Measurements from ENCODE around the gene TMEM181.
"Not testable (repeated sequence)": the region's sequence is repeated elsewhere in the genome, so short reads cannot be mapped to it uniquely, and the experiment has no call there.

The TMEM181 gene

DNA sequence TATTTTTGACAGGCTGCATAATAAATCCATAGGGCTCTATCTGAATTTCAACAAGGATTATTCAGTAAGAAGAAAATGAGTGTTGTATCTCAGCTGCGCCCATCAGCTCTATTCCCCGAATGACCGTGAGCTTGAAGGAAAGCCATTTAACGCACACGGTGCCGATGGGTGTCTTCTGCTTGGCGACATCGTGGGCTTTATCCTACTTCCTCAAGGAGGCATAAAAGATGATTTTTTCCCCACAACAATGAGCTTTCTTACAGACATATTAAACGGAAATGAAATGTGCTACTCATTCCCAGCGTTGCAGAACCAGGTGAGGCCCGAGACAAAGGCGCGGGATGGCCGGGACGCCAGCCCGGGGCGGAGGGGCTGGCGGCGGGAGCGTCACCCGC, 83.9 kb downstream of the TMEM181 start:
- no peak for DNase-seq (ENCODE audit: low read depth)

- peak; percentile 88 for DNase-seq (ENCODE audit: low read depth)
Measured at GRCh38 chr6:158644231-158645063, 84.6 kb downstream of the TMEM181 start, which contains the start of gene DYNLT1. DYNLT1 (minus strand) TSS chr6:158644743; CDS start chr6:158644708, 35 bp downstream.

DNA sequence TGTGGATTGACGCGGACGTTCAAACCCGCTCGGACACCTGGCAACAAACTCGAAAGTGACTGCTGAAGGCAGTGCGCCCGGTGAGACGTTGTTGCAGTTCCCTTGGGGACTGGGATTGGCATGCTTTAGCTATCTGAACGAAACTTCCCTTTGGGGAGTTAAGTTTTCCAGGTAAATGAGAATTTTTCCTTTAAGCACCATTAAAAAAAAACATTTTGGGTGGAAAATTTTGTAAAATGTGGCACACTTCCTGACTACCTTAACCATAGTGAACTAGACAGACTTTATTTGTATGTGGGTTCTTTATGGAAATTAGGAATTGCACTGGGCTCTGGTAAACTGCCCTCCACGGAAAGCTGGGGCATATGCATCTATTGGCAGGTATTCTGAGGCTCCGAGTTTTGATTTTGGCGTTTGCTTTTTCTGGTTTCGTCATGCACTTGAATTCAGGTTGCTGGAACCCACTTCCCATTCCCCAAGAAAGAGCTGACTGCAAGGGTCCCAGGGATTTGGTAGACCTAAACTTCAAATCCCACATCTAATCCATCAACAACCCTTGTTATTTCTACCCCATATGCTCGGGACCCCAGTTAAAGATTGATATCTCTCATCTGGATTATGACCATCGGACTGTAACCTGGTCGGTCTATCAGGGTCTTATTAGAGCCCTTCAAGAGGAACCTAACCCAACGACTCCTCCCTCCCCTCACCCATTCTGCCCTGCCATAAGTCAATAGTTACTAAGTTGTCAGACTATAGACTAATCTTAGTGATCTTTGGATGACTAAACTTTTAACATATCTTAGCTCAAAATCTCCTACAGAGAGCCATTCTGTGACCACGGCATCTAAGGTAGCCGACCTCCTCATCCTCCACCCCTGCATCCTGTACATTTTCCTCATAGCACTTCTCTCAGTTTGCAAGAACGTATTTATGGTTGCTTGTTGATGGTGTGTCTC, 85.5 kb downstream of the TMEM181 start:
- DNase-seq (ENCODE audit: low read depth): no peak

GRCh38 chr6:158646023-158646910, 86.4 kb downstream of the TMEM181 start:
- no peak for DNase-seq (ENCODE audit: low read depth)

DNA sequence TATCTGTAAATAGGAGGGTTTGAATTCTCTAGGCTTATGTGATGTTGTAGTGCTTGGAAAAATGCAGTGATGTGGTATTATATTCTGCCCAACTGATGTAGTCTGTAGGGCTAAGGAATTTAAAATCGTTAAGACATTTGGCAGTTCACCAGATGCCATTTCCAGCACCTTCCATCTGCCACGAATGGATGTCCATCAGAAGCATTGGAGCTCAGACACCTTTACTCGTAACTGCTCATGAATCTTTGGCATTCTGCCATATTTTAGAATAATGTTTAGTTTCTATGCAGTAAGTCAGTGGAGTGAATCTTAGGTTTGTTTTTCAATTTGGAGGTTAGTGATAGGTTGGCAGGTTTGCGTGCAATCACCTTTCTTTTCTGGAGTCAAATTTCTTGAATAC, 87.6 kb downstream of the TMEM181 start:
- no peak for DNase-seq (ENCODE audit: low read depth)

DNA sequence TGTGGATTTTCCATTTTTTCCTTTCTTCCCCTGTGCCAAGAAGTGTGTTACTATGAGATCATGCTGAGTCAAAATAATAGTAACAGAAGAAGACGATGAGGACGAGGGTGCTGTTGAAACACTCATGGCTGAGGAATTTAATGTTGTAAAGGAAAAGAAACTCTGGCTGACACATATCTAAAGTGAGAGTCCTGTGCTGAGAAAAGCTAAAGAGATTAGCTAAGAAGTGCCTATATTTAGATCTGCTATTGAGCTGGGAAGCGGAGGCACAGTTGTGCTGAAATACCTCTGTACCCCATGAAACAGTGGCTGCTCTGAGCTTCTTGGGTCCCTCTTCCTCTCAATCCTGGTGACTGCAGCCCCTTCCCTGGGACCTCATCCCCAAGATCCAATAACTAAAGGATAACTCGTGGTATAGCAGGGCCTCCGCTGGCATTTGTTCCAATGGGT, 88.8 kb downstream of the TMEM181 start:
- DNase-seq (ENCODE audit: low read depth): no peak

- DNase-seq (ENCODE audit: low read depth): peak; percentile 60
Measured at GRCh38 chr6:158649289-158650143, 89.6 kb downstream of the TMEM181 start, which contains the start of gene SYTL3. SYTL3 (plus strand) TSS chr6:158650054; CDS start chr6:158663269, 13,215 bp downstream.

DNA sequence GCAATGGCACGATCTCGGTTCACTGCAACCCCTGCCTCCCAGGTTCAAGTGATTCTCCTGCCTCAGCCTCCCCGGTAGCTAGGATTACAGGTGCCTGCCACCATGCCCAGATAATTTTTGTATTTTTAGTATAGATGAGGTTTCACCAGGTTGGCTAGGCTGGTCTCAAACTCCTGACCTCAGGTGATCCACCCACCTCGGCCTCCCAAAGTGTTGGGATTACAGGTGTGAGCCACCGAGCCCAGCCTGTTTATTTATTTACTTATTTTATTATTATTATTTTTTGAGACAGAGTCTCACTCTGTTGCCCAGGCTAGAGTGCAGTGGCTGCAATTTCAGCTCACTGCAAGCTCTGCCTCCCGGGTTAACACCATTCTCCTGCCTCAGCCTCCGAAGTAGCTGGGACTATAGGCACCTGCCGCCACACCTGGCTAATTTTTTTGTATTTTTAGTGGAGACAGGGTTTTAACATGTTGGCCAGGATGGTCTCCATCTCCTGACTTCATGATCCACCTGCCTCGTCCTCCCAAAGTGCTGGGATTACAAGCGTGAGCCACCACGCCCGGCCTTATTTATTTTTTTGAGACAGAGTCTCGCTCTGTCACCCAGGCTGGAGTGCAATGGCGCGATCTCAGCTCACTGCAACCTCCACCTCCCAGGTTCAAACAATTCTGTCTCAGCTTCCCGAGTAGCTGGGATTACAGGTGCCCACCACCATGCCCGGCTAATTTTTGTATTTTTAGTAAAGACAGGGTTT, 92.3 kb downstream of the TMEM181 start:
- DNase-seq (ENCODE audit: low read depth): not testable (repeated sequence)

DNA sequence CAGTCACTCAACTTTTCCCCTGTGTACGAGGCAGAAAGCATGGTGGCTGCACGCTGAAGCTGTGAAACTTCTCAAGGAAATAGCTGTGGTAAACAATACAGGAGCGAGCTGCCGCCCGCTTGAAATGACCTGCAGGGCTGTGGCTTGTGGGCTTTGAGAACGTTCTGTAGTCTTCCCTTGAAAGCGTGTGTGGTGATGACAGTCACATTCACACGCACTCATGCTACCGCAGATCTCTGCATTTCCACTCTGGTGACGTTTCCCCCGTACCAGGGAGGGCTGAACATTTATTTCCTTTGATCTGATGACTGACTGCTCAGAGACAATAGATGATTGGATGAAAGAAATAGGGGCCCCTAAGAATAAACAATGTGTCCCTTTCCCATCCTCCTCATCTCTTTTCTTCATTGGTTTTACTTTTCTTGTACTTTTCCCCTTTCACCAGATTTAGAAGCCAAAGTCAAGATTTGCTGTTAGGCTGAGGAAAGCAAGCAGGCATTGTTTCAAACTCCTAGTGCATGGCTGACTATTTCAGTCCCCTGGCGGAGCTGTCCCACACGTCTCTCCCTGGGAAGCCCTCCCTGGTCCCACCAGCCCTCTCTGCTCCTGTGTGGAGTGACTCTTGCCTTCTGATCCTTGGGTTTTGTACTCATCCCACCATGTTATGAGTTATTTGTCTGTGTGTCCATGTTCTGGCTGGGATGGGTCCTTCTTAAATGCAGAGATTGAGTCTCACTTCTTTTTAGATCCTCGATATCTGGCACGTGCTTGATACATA, 93.9 kb downstream of the TMEM181 start:
- DNase-seq (ENCODE audit: low read depth): peak; percentile 79

DNA sequence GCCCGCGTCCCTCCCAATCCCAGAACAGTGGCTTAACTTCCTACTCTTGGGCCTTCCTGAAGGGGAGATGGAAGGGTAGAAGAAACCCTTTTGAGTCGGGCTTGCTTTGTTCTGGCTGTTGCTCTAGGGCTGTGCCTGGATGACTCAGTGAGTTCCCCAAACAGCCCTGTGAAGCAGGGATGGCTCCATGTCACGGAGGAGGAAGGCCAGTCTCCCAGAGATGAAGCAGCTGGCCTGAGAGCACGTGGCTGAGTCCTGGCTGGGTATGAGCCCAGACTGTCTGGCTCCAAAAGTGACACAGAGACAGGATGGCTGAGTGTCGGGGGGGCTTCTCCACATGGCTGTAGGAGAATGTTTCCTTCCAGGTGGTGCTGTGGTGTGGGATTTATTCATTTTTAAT, 94.6 kb downstream of the TMEM181 start:
- DNase-seq (ENCODE audit: low read depth): no peak

- DNase-seq (ENCODE audit: low read depth): no peak
Measured at GRCh38 chr6:158654960-158655489, 95.1 kb downstream of the TMEM181 start.

DNA sequence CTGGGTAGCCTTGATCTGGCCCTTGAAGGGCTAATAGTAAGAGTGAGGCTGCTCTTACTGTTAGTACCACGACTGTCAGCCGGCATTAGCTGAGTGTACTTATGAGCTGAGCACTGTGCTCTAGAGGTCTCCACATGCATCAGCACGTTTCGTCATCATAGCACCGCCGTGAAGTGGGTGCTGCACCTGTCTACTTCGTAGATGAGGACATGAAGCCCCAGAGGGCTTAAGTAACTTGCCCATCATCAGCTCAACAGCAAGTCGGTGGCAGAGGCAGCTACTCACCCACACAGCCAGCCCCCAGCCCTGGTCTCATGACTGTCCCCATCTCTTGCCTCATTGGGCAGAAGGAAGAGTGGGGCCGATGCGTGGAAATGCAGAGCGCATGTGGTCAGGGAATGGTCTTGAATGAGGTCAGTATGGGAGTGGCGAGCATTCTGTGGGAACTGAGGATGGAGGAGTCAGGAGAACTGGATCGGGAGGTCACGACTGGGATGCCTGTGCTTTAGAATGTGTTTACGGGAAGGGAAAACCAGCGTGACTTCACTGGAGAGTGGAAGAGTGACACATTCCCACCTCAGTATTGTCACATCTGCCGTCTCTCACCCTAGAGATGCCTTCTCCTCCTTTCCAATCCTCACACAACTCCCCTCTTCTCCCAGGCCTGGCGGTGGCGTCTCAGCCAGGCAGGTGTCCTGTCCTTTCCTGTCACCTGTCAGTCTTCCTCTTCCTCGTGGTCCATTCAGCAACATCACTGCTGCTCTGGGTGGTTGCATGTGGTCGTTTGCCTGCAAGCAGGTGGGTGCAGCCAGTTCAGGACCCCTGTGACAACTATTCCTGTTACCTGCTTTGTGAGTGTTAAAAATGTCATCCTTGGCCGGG, 95.9 kb downstream of the TMEM181 start:
- no peak for DNase-seq (ENCODE audit: low read depth)

- not testable (repeated sequence) for DNase-seq (ENCODE audit: low read depth)
Measured at GRCh38 chr6:158656986-158657385, 97.1 kb downstream of the TMEM181 start.

GRCh38 chr6:158660333-158660754, 100.5 kb downstream of the TMEM181 start:
- DNase-seq (ENCODE audit: low read depth): no peak

DNA sequence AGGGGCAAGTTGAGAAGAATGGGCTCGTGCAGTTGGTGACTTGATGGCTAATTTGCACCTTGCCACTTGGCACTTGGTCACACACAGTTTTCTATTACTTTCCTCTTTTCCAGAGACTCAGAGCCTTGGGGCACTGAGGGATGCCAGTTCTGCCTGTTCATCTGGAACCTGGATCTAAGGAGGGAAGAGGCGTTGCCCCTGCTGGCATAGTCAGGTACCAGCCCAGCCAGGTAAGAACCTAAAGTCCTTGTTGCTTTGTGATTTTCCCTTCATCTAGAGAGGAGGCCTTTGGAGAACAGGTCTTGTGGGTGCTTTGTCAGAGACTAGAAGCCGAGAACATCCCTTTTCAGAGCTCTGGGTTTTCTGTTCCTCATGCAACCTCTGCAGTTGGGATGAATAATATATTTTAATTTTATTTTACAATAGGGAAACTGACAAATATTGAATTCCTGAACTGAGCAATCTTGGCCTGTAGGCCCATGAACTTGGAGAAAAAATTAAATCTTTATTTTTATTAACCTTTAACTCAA, 101.3 kb downstream of the TMEM181 start:
- no peak for DNase-seq (ENCODE audit: low read depth)

- DNase-seq (ENCODE audit: low read depth): no peak
Measured at GRCh38 chr6:158662607-158662953, 102.7 kb downstream of the TMEM181 start.

GRCh38 chr6:158662954-158663624, 103.2 kb downstream of the TMEM181 start:
- DNase-seq (ENCODE audit: low read depth): no peak
